Transverse colon (tissue), 4 donors: Measurements from ENCODE around the gene KCND2. TPM values are rescaled to one million over a fixed set of nuclear protein-coding genes. Genes with fewer than 3 reads are reported as not detected.

Experiments used
- DNase-seq: peaks from one replicate; pipeline ENCODE4 v3.0.0-alpha.2; 2019
- H3K27ac ChIP-seq, 4 donors: fragments of 200-600 bp; sonication (generic); 2 replicates each; pipeline ENCODE4 v1.5.1; 2016 to 2018; ENCODE audit warnings: inconsistent platforms in 4 of 4
- H3K27me3 ChIP-seq: fragments of 200-600 bp; sonication (generic); 2 replicates; pipeline ENCODE4 v1.5.1; 2017; ENCODE audit warnings: inconsistent platforms
- H3K36me3 ChIP-seq, 4 donors: fragments of 200-600 bp; sonication (generic); 2 replicates each; pipeline ENCODE4 v1.5.1; 2017 to 2019; ENCODE audit warnings: inconsistent platforms in 4 of 4
- H3K4me1 ChIP-seq, 4 donors: fragments of 200-600 bp; sonication (generic); 2 replicates each; pipeline ENCODE4 v1.5.1; 2017 to 2020; ENCODE audit warnings: inconsistent platforms in 4 of 4
- H3K4me3 ChIP-seq, 4 donors: fragments of 200-600 bp; sonication (generic); 1 replicate in 1 of 4; 2 replicates in 3 of 4; pipeline versions ENCODE4 v1.5.1 to v1.6.1; 2017 to 2019; ENCODE audit warnings: inconsistent platforms in 4 of 4
- H3K9me3 ChIP-seq, 2 donors: fragments of 200-600 bp; sonication (generic); 2 replicates each; pipeline ENCODE4 v1.5.1; 2017 to 2019; ENCODE audit warnings: inconsistent platforms in 2 of 2
- CTCF ChIP-seq, 5 experiments: fragments of 200-600 bp in 3 of 5; fragments of 450-650 bp in 2 of 5; sonication (generic) in 3 of 5; IDR thresholded peaks; 1 replicate in 2 of 5; 2 replicates in 3 of 5; pipeline ENCODE4 v1.5.1; 2016 to 2017; ENCODE audit warnings: antibody characterized with exemption in 5 of 5, inconsistent platforms in 3 of 5, mild to moderate bottlenecking in 2 of 5, moderate library complexity in 1 of 5
- EP300 ChIP-seq: sonication (generic); formaldehyde crosslinking; IDR thresholded peaks from one replicate; pipeline ENCODE4 v1.6.1; 2017; ENCODE audit warnings: antibody characterized with exemption, low read depth
- POLR2A ChIP-seq: fragments of 450-650 bp; IDR thresholded peaks from one replicate; pipeline ENCODE4 v1.6.1; 2016; ENCODE audit warnings: antibody characterized with exemption, mild to moderate bottlenecking, moderate library complexity
- POLR2AphosphoS5 ChIP-seq, 3 donors: sonication (generic); formaldehyde crosslinking; IDR thresholded peaks; one replicate each; pipeline ENCODE4 v1.6.1; 2016; ENCODE audit warnings: antibody characterized with exemption in 3 of 3
- WGBS, 2 donors: methylation state at CpG; one replicate each; pipeline ENCODE4 v1.1.5; 2018; ENCODE audit warnings: low coverage in 1 of 2; 5-methylcytosine and 5-hydroxymethylcytosine counted together
- in situ Hi-C, 4 donors: fragments of 200-750 bp; cut with MboI; loops; one replicate each; pipeline versions ENCODE4 v1.15.0 to v1.15.1; 2017; ENCODE audit warnings: low sequenced_read_pairs in 3 of 4, low pct_ligation_motif_present in 1 of 4, low pct_unique_long_range_greater_than_20kb in 1 of 4
- intact Hi-C: fragments of 100-400 bp; cut with DNase I; formaldehyde crosslinking; loops from one replicate; pipeline ENCODE4 v1.15.1; 2023; ENCODE audit warnings: low total_unique reads
- total RNA-seq, 4 donors: library from RNA; depleted of rRNA; stranded (reverse); fragments of >200 nt; gene quantifications; one replicate each; pipeline ENCODE4 v1.1.0, GENCODE V29; 2016

Gene KCND2
- under 1 TPM in 3 of 4 donors, not detected in 1; 0.14 to 1.00 (median 0.32) TPM for total RNA-seq

GRCh38 chr7:120272701-120273475, at the start of gene KCND2:
KCND2 (plus strand) TSS chr7:120273175.
- H3K4me3 ChIP-seq = peak within 1 kb of the TSS in 3 of 4 donors; percentile 24 to 44 (median 24)
- TF ChIP-seq CTCF (IDR thresholded peaks at IDR 0.05) = no peak
- no peak for TF ChIP-seq POLR2A
- no peak for TF ChIP-seq EP300
- TF ChIP-seq POLR2AphosphoS5 (IDR thresholded peaks at IDR 0.05) = no peak
- no peaks in the 10 kb centered on the region for H3K9me3 ChIP-seq
- H3K36me3 ChIP-seq = no peaks in the 10 kb centered on the region
- intact Hi-C loops (no loop called here), in situ Hi-C loops (no loop called here)
- no peak within 1 kb of the TSS for H3K27ac ChIP-seq
- H3K4me1 ChIP-seq = peaks cover 5 to 12% (median 8%) of the 10 kb centered on the region in 4 donors
- no peak for DNase-seq
- WGBS, 2 donors = 5 to 15% methylated on average over 29 to 45 of the region's 69 CpGs
- peaks cover 23% of the 10 kb centered on the region for H3K27me3 ChIP-seq

GRCh38 chr7:120226188-120226587, 46.8 kb upstream of the KCND2 start:
- WGBS, 2 donors = 29 to 32% methylated on average over 1 of the region's 1 CpG
- H3K36me3 ChIP-seq = no peaks in the 10 kb centered on the region
- H3K4me1 ChIP-seq = no peaks in the 10 kb centered on the region
- H3K4me3 ChIP-seq = no peak overlapping the region
- H3K27me3 ChIP-seq = no peaks in the 10 kb centered on the region
- DNase-seq = no peak
- no peak for TF ChIP-seq POLR2AphosphoS5 (IDR thresholded peaks at IDR 0.05)
- TF ChIP-seq POLR2A = no peak
- TF ChIP-seq EP300 = no peak
- TF ChIP-seq CTCF (IDR thresholded peaks at IDR 0.05) = no peak
- intact Hi-C loops = no loop called here
- in situ Hi-C loops = no loop called here
- H3K9me3 ChIP-seq = no peaks in the 10 kb centered on the region
- no peak overlapping the region for H3K27ac ChIP-seq

GRCh38 chr7:120227255-120227654, 45.7 kb upstream of the KCND2 start:
- no peak for DNase-seq
- no peaks in the 10 kb centered on the region for H3K4me1 ChIP-seq
- in situ Hi-C loops (no loop called here), intact Hi-C loops (no loop called here)
- H3K27ac ChIP-seq = no peak overlapping the region
- no peaks in the 10 kb centered on the region for H3K36me3 ChIP-seq
- H3K27me3 ChIP-seq = no peaks in the 10 kb centered on the region
- WGBS, 2 donors = 61% methylated on average over 3 of the region's 3 CpGs
- no peaks in the 10 kb centered on the region for H3K9me3 ChIP-seq
- no peak overlapping the region for H3K4me3 ChIP-seq
- TF ChIP-seq POLR2A (no peak), CTCF (IDR thresholded peaks at IDR 0.05) (no peak), EP300 (no peak), POLR2AphosphoS5 (IDR thresholded peaks at IDR 0.05) (no peak)

GRCh38 chr7:120229084-120229483, 43.9 kb upstream of the KCND2 start:
- H3K36me3 ChIP-seq = no peaks in the 10 kb centered on the region
- H3K27ac ChIP-seq = no peak overlapping the region
- TF ChIP-seq CTCF (IDR thresholded peaks at IDR 0.05) = no peak
- TF ChIP-seq POLR2AphosphoS5 (IDR thresholded peaks at IDR 0.05) = no peak
- no peak for TF ChIP-seq POLR2A
- no peak for TF ChIP-seq EP300
- DNase-seq = no peak
- in situ Hi-C loops (no loop called here), intact Hi-C loops (no loop called here)
- no peak overlapping the region for H3K4me3 ChIP-seq
- 54 to 90% methylated on average over 2 to 3 of the region's 3 CpGs for WGBS, 2 donors
- H3K9me3 ChIP-seq = no peaks in the 10 kb centered on the region
- H3K4me1 ChIP-seq = no peaks in the 10 kb centered on the region
- no peaks in the 10 kb centered on the region for H3K27me3 ChIP-seq
